GM19397 (cell line): Measurements from ENCODE around the gene CLDN5.

Source experiments
- ATAC-seq: cut with Tn5 transposase; IDR thresholded peaks from one replicate; pipeline ENCODE4 v1.9.1; 2021; ENCODE audit warnings: mild to moderate bottlenecking, moderate library complexity; ENCODE audit not compliant: unreplicated experiment

CLDN5 gene

DNA sequence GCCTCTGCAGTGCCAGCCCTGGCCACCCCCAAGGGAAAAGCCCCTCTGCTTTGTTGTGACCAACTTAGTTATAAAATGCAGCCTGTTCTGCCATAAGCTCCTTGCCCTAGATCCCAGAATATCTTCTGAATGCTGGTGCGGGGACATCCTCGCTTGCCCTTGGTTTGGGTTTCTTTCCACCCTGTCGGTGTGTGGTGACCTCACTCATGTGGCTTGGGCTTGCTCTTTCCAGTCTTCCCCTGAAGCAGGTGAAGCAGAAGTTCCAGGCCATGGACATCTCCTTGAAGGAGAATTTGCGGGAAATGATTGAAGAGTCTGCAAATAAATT is 16.7 kb downstream of the CLDN5 start:
- no peak for ATAC-seq

GRCh38 chr22:19506212-19506611 is 18.0 kb downstream of the CLDN5 start:
- ATAC-seq: no peak

DNA sequence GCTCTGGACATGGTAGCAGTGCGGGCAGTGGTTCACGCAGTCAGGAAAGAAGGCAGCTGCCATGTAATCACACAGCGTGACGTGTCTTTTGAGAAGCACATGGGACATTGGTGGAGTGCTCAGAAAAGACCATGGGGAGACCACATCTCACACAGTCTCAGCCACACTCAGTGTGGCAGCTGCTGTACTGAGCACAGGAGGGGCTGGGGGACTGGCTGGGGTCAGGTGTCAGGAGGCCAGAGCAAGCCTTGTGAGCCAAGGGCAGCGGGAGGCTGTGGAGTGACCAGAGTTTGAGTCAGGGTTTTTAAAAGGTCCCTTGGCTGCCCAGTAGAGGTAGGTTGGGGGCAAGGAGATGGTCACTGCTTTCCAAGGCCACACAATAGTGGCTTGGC is 18.5 kb downstream of the CLDN5 start:
- no peak for ATAC-seq

- ATAC-seq: no peak
Observed at GRCh38 chr22:19504900-19505734, 19.1 kb downstream of the CLDN5 start.

DNA sequence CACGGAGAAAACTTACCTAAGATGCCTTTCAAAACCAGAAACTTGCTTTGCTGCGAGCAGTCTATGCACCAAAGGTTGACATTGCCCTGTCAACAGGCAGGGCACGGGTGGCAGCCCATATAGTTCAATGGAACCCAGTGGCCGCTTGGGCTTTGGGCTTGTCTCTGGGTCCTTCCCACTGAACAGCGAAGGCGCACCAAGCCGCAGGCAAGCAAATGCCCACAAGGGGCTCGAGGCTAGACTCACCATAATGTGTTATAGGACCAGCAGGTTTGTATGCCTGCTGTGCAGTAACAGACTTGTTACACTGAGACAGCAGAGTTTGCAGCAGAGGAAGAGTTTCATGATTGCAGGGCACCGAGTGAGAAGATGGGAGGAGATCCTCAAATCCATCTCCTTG is 20.3 kb downstream of the CLDN5 start:
- ATAC-seq: no peak

GRCh38 chr22:19503367-19503766 is 20.8 kb downstream of the CLDN5 start:
- ATAC-seq: no peak

DNA sequence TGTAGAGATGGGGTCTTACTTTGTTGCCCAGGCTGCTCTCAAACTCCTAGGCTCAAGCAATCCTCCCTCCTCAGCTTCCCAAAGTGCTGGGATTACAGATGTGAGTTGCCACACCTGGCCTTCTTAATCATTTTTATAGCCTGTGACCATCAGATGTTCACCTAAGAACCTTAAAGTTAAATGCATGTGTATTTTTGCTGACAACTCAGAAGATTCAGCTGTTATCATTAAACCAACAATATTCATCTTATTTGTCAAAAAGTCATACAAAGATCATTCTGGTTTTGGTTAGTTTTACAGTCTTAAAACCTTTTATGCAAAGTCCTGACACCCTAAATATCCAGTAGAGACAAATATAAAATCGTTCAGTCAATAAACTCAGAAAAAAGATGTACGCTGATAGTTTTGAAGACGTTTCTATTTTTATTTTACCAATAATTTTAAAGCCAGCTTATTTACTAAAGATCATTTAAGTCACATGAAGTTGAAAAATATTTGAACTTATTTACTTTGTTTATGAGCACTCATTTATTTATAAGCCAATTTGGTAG is 22.2 kb downstream of the CLDN5 start:
- ATAC-seq: no peak

- no peak for ATAC-seq
Observed at GRCh38 chr22:19499880-19500242, 24.3 kb downstream of the CLDN5 start.

- ATAC-seq: no peak
Observed at GRCh38 chr22:19499236-19499879, 24.9 kb downstream of the CLDN5 start.

DNA sequence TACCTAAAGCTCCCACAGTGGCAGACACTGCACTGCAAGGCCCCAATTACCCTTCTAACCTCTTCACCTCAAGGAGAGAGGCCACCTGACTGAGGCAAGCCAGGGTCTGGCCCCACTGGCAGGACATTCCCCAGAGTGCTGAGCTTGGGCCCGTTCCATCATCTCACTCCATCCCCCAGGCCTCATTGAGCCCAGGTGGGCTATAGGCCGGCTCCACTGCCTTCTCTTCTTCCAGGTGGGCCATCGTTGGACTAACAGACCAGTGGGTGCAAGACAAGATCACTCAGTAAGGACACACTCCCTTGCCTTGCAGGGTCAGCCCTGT is 25.4 kb downstream of the CLDN5 start:
- ATAC-seq: no peak

GRCh38 chr22:19498154-19498865 is 25.9 kb downstream of the CLDN5 start:
- ATAC-seq: no peak

- no peak for ATAC-seq
Observed at GRCh38 chr22:19497245-19497644, 27.0 kb downstream of the CLDN5 start.

DNA sequence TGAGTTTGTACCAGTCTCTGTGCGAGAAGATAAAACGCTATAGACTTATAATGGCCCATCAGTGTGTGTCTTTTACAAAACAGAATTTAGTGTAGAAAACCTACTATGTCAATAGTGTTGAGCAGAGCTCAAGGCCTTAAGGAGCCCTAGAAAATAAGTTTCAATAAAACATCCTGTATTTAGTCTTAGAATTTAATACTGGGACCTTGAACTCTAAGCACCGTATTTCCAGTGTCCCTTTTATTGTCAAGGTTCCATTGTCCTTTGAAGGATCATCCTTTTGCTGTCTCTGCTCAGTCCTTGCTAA is 27.9 kb downstream of the CLDN5 start:
- no peak for ATAC-seq

DNA sequence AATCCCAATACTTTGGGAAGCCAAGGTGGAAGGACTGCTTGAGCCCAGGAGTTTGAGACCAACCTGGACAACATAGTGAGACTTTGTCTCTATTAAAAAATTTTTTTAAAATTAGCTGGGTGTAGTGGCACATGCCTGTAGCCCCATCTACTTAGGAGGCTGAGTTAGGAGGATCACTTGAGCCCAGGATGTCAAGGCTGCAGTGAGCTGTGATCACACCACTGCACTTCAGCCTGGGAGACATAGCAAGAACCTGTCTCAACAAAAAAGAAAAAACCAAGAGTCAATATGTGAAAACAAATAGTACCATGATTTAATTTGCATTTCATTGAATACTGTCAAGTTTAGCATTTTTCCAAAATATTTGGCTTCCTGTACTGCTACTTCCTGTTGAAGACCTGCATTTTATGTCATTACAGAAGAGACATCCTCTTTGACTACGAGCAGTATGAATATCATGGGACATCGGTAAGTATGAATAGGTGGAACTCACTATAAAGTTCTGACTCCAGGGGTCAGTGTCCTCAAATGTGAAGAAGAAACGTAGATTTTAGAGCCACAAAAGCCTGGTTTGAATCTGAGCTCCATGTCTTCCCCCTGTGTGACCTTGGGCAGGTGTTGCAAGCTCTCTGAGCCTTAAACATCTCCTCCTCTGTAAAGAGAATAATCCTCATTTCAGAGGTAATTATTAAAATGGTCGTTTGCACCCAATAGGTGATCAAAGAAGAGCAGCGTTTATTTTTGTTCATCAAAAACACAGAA is 28.5 kb downstream of the CLDN5 start:
- no peak for ATAC-seq

GRCh38 chr22:19494676-19495173 is 29.5 kb downstream of the CLDN5 start:
- no peak for ATAC-seq

DNA sequence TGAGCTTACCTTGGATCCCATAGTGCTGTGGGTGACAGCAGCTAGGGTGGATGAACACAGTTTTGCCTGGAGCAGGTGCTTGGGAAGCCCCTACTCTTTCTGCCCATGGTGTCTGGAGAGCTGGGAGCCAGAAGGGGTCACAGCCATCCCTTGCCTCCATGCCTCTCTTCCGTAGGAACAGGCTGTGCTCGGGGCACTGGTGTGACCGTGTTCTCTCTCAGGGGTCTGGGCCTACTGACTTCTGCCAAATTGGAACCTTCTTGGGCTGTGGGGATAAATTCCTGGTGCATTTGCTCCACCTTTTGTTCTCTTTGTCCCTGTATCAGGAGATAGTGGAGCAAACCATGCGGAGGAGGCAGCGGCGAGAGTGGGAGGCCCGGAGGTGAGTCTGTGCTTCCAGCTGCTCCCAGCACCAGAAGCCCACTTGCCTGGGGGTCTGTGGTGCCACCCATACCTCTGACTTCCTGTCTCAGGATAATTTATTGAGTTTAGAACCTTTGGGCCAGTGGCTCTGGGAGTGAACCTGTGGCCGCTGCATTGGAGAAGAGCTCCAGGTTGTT is 30.1 kb downstream of the CLDN5 start:
- ATAC-seq: no peak

DNA sequence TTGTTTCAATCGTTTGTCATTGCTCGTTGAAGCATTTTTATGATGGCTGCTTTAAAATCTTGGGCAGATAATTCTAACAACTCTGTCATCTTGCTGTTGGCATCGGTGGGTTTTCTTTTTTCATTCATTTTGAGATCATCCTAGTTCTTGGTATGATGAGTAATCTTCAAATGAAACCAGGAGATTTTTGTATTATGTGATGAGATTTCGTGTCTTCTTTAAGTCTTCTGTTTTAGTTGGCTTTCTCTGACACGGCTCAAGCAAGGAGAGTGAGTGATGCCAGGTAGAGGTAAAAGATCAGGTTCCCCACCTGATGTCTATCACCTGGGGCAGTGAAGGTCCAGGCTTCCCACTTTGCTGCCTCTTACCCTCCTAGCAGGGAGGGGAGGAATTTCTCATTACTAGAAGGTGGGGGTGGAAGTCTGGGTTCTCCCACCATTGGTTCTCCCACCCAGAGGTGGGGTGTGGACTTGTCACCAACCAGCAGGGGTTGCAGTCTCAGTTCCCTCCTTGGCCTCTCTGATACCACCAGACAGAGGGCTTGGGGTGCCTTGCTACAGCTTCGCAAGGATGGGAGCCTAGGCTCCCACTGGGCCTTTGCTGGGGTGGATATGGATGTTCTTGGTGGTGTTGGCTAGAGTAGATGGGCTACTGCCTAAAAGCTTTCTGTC is 31.6 kb downstream of the CLDN5 start:
- no peak for ATAC-seq

DNA sequence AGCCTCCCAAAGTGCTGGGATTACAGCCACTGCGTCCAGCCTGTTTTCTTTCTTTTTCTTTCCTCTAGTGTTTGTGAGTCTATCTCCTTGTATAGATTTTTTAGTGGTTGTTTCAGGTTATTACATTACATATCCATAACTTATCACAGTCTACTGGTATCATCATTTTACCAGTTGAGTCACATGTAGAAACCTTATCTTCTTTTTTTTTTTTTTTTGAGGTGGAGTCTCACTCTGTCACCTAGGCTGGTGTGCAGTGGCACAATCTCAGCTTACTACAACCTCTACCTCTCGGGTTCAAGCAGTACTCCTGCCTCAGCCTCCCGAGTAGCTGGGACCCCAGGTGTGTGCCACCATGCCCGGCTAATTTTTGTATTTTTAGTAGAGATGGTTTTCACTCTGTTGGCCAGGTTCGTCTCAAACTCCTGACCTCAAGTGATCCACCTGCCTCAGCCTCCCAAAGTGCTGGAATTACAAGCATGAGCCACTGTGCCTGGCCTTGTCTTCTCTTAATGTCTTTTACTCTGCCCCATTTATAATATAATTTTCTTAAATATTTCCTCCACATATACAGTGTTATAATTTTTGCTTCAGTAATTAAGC is 33.5 kb downstream of the CLDN5 start:
- ATAC-seq: no peak

GRCh38 chr22:19488884-19489843 is 35.0 kb downstream of the CLDN5 start:
- no peak for ATAC-seq
